Stomach (tissue), 4 donors: ENCODE results near the gene KIAA0513.

Experiments used
- CTCF ChIP-seq, 7 experiments: fragments of 450-650 bp in 4 of 7; fragments of 200-600 bp in 3 of 7; sonication (generic) in 3 of 7; IDR thresholded peaks; one replicate each; pipeline ENCODE4 v1.5.1; 2016 to 2019; ENCODE audit warnings: antibody characterized with exemption in 7 of 7, control low read depth in 2 of 7, mild to moderate bottlenecking in 1 of 7
- EP300 ChIP-seq: sonication (generic); formaldehyde crosslinking; IDR thresholded peaks from one replicate; pipeline ENCODE4 v1.6.1; 2017; ENCODE audit warnings: antibody characterized with exemption
- POLR2A ChIP-seq, 4 donors: fragments of 450-650 bp; IDR thresholded peaks; one replicate each; pipeline ENCODE4 v1.6.1; 2016; ENCODE audit warnings: antibody characterized with exemption in 4 of 4, control low read depth in 2 of 4, mild to moderate bottlenecking in 1 of 4, moderate library complexity in 1 of 4
- POLR2AphosphoS5 ChIP-seq, 3 donors: sonication (generic); formaldehyde crosslinking; IDR thresholded peaks; one replicate each; pipeline ENCODE4 v1.6.1; 2016; ENCODE audit warnings: antibody characterized with exemption in 3 of 3

DNA sequence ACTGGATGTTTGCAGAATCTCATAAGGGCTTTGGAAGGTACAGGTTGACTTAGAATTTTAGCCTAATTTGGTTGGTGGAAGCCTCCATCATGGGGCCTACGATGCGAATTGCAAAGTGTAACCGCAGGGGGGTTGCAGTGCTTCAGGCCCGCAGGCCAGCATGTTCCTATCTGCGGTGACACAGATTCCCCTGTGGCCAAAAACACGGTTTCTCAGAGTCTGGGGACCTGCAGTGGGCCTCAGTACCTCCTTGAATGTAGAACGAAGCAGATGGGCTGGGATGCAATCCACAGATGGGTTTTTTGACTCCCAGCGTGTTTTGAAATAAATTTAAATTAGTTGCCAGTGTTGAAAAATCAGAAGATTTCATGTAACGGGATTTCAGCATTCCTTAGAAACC is 34.7 kb downstream of the KIAA0513 start:
- TF ChIP-seq POLR2AphosphoS5 (IDR thresholded peaks at IDR 0.05) (no peak), POLR2A (IDR thresholded peaks at IDR 0.05) (no peak), CTCF (IDR thresholded peaks at IDR 0.05) (no peak), EP300 (no peak)
